ENCODE measurements around the gene CA10.

DNA sequence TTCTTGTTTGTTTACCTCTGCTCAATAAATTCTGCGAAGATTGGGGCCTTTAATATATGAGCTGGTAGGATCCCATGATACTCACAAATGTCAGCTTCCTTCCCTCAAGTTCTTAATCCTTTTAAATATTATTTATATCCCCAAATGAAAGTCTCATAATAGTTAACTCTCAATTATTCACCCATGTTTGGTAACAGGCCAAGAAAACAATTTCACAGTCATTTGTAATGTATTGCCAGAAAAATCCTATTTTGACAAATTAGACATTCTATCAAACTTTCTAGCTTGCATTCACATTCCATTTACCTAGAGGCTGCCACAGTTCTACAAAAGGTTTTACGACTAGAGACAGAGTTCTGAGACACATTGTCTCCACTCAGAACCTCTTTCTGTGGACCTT lies 457.0 kb downstream of the CA10 start:
- TF ChIP-seq, protein P1, sequence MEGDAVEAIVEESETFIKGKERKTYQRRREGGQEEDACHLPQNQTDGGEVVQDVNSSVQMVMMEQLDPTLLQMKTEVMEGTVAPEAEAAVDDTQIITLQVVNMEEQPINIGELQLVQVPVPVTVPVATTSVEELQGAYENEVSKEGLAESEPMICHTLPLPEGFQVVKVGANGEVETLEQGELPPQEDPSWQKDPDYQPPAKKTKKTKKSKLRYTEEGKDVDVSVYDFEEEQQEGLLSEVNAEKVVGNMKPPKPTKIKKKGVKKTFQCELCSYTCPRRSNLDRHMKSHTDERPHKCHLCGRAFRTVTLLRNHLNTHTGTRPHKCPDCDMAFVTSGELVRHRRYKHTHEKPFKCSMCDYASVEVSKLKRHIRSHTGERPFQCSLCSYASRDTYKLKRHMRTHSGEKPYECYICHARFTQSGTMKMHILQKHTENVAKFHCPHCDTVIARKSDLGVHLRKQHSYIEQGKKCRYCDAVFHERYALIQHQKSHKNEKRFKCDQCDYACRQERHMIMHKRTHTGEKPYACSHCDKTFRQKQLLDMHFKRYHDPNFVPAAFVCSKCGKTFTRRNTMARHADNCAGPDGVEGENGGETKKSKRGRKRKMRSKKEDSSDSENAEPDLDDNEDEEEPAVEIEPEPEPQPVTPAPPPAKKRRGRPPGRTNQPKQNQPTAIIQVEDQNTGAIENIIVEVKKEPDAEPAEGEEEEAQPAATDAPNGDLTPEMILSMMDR (conservative IDR thresholded peaks at IDR 0.05; ENCODE audit: low read depth, low read length) = no peak
- no peak for TF ChIP-seq EZH2 (IDR thresholded peaks at IDR 0.05; ENCODE audit: borderline replicate concordance, low read depth, low read length, poor library complexity, severe bottlenecking)

Measured in A673 (cell line).